Hepatocyte (in vitro differentiated cells): Measurements from ENCODE around the gene ANKRD40CL. TPM values are rescaled to one million over a fixed set of nuclear protein-coding genes. Genes with fewer than 3 reads are reported as not detected.
A peak's percentile ranks its signal among the peaks of the same experiment; 100 is the strongest.

ENCODE experiments used
- DNase-seq: peaks from one replicate; pipeline ENCODE4 v3.0.0-alpha.2; 2016; ENCODE audit warnings: low spot score
- H2AFZ ChIP-seq: fragments of 200-600 bp; sonication (generic); 2 replicates; pipeline ENCODE4 v1.6.0; 2016; ENCODE audit warnings: antibody characterized with exemption, mild to moderate bottlenecking
- H3K27ac ChIP-seq: fragments of 200-600 bp; sonication (generic); 2 replicates; pipeline ENCODE4 v1.5.1; 2016; ENCODE audit warnings: mild to moderate bottlenecking
- H3K27me3 ChIP-seq: fragments of 200-600 bp; sonication (generic); 2 replicates; pipeline ENCODE4 v1.6.1; 2016
- H3K36me3 ChIP-seq: fragments of 200-600 bp; sonication (generic); replicated peaks from 2 replicates; pipeline ENCODE4 v1.5.1; 2016; ENCODE audit warnings: low read depth; ENCODE audit not compliant: insufficient read depth
- H3K4me1 ChIP-seq: fragments of 200-600 bp; sonication (generic); 2 replicates; pipeline ENCODE4 v1.5.1; 2016; ENCODE audit warnings: mild to moderate bottlenecking, moderate library complexity; ENCODE audit not compliant: insufficient read depth
- H3K4me2 ChIP-seq: fragments of 200-600 bp; sonication (generic); 2 replicates; pipeline ENCODE4 v1.6.0; 2016
- H3K4me3 ChIP-seq: fragments of 200-600 bp; sonication (generic); 2 replicates; pipeline ENCODE4 v1.5.1; 2016; ENCODE audit warnings: mild to moderate bottlenecking
- H3K79me2 ChIP-seq: fragments of 200-600 bp; sonication (generic); 2 replicates; pipeline ENCODE4 v1.6.0; 2017; ENCODE audit warnings: mild to moderate bottlenecking
- H3K9me2 ChIP-seq: fragments of 200-600 bp; sonication (generic); replicated peaks from 2 replicates; pipeline ENCODE4 v1.6.0; 2017; ENCODE audit warnings: mild to moderate bottlenecking; ENCODE audit not compliant: insufficient read depth
- H3K9me3 ChIP-seq: fragments of 200-600 bp; sonication (generic); 2 replicates; pipeline ENCODE4 v1.5.1; 2016; ENCODE audit warnings: low read depth, mild to moderate bottlenecking
- H4K20me1 ChIP-seq: fragments of 200-600 bp; sonication (generic); 2 replicates; pipeline ENCODE4 v1.6.0; 2016; ENCODE audit warnings: mild to moderate bottlenecking; ENCODE audit not compliant: insufficient read depth, poor library complexity, severe bottlenecking
- EZH2 ChIP-seq: fragments of 200-600 bp; sonication (generic); IDR thresholded peaks from 2 replicates; pipeline ENCODE4 v1.6.1; 2016; ENCODE audit warnings: antibody characterized with exemption, mild to moderate bottlenecking, borderline replicate concordance
- EZH2phosphoT487 ChIP-seq: fragments of 200-600 bp; sonication (generic); IDR thresholded peaks from one replicate; pipeline ENCODE4 v1.6.1; 2018; ENCODE audit warnings: antibody characterized with exemption, mild to moderate bottlenecking, low read depth, moderate library complexity; ENCODE audit not compliant: unreplicated experiment, severe bottlenecking
- WGBS: methylation state at CpG from one replicate; pipeline ENCODE4 v1.1.6; 2016; ENCODE audit warnings: low lambda C conversion rate; ENCODE audit errors: missing lambda C conversion rate; 5-methylcytosine and 5-hydroxymethylcytosine counted together
- polyA plus RNA-seq: library from polyadenylated mRNA; unstranded; fragments of >200 nt; fragmentation: Nextera tagmentation; extraction: Ambion mirVana; gene quantifications from 2 replicates; pipeline ENCODE4 v1.2.1, GENCODE V29; 2016
- total RNA-seq: library from RNA; depleted of rRNA; stranded (reverse); fragments of >200 nt; gene quantifications from 2 replicates; pipeline ENCODE4 v1.2.3, GENCODE V29; 2014
- TF ChIP-seq, protein P1 (sequence below): fragments of 200-600 bp; sonication (generic); IDR thresholded peaks from 2 replicates; pipeline ENCODE4 v1.5.1; 2016; ENCODE audit warnings: antibody characterized with exemption, mild to moderate bottlenecking; ENCODE audit not compliant: poor library complexity

The ANKRD40CL gene
- total and polyA plus RNA-seq, 2 experiments from 2014 or later = 3.9 to 4.2 TPM

GRCh38 chr17:50798424-50799288 lies 31.3 kb upstream of the ANKRD40CL start:
- Histone ChIP-seq H3K4me3 (no peak overlapping the region), H3K9me3 (no peaks in the 10 kb centered on the region), H4K20me1 (no peaks in the 10 kb centered on the region), H3K4me2 (no peak overlapping the region), H3K4me1 (peaks cover 7% of the 10 kb centered on the region), H3K27ac (peak overlapping the region; percentile 22), H3K79me2 (no peaks in the 10 kb centered on the region), H3K36me3 (no peaks in the 10 kb centered on the region), H3K9me2 (no peaks in the 10 kb centered on the region), H2AFZ (no peak overlapping the region), H3K27me3 (no peaks in the 10 kb centered on the region)
- TF ChIP-seq, protein P1, sequence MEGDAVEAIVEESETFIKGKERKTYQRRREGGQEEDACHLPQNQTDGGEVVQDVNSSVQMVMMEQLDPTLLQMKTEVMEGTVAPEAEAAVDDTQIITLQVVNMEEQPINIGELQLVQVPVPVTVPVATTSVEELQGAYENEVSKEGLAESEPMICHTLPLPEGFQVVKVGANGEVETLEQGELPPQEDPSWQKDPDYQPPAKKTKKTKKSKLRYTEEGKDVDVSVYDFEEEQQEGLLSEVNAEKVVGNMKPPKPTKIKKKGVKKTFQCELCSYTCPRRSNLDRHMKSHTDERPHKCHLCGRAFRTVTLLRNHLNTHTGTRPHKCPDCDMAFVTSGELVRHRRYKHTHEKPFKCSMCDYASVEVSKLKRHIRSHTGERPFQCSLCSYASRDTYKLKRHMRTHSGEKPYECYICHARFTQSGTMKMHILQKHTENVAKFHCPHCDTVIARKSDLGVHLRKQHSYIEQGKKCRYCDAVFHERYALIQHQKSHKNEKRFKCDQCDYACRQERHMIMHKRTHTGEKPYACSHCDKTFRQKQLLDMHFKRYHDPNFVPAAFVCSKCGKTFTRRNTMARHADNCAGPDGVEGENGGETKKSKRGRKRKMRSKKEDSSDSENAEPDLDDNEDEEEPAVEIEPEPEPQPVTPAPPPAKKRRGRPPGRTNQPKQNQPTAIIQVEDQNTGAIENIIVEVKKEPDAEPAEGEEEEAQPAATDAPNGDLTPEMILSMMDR = no peak
- TF ChIP-seq EZH2phosphoT487 (no peak), EZH2 (no peak)
- peak; percentile 21 for DNase-seq
- WGBS = 89% methylated on average over 19 of the region's 19 CpGs

GRCh38 chr17:50797135-50797810 lies 30.0 kb upstream of the ANKRD40CL start:
- no peaks in the 10 kb centered on the region for H3K9me2 ChIP-seq
- no peak overlapping the region for H2AFZ ChIP-seq
- H3K27me3 ChIP-seq = no peaks in the 10 kb centered on the region
- H3K4me3 ChIP-seq = no peak overlapping the region
- TF ChIP-seq EZH2phosphoT487 = no peak
- no peak for TF ChIP-seq EZH2
- TF ChIP-seq, protein P1 = no peak
- WGBS = 58% methylated on average over 11 of the region's 11 CpGs
- peaks cover 5% of the 10 kb centered on the region for H3K4me1 ChIP-seq
- H3K79me2 ChIP-seq = no peaks in the 10 kb centered on the region
- H3K36me3 ChIP-seq = no peaks in the 10 kb centered on the region
- no peak overlapping the region for H3K4me2 ChIP-seq
- no peaks in the 10 kb centered on the region for H4K20me1 ChIP-seq
- no peaks in the 10 kb centered on the region for H3K9me3 ChIP-seq
- no peak for DNase-seq
- H3K27ac ChIP-seq = no peak overlapping the region

DNA sequence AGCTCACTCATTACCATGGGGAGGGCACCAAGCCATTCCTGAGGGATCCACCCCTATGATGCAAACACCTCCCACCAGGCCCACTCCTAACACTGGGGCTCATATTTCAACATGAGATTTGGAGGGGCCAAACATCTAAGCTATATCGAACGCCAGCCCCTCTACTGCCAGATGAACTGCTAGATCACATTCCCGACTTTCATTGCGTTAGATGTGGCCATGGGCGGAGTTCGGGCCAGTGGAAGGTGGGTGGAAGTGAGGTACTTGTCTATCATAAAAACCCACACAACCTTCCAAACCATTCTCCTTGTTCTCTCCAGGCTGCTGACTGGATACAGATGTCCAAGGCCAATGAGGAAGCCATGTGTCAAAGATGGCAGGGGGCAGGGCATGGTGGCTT lies 27.0 kb upstream of the ANKRD40CL start:
- H3K9me2 ChIP-seq = no peaks in the 10 kb centered on the region

More for the DNA sequence above, 27.0 kb upstream of the ANKRD40CL start:
- Histone ChIP-seq H4K20me1 (no peaks in the 10 kb centered on the region), H3K4me1 (peaks cover 5% of the 10 kb centered on the region), H3K4me3 (no peak overlapping the region), H3K79me2 (no peaks in the 10 kb centered on the region), H3K36me3 (no peaks in the 10 kb centered on the region), H3K27me3 (no peaks in the 10 kb centered on the region), H3K4me2 (no peak overlapping the region), H3K27ac (no peak overlapping the region), H2AFZ (no peak overlapping the region), H3K9me3 (no peaks in the 10 kb centered on the region)
- DNase-seq = no peak
- WGBS = 93% methylated on average over 6 of the region's 6 CpGs
- TF ChIP-seq EZH2phosphoT487 = no peak
- TF ChIP-seq, protein P1 = no peak
- no peak for TF ChIP-seq EZH2
